T-cell (primary cell): ENCODE results near the gene SLC9A1. TPM values are rescaled to one million over a fixed set of nuclear protein-coding genes. Genes with fewer than 3 reads are reported as not detected.

Source experiments
- ATAC-seq, 4 experiments: fragments of 200-7000 bp in 3 of 4; fragments of 150-1000 bp in 1 of 4; cut with Tn5 transposase; replicated peaks in 1 of 4; 1 replicate in 3 of 4; 2 replicates in 1 of 4; pipeline ENCODE4 v1.10.0; 2021; ENCODE audit warnings: moderate library complexity in 3 of 4, mild to moderate bottlenecking in 2 of 4, moderate number of reproducible peaks in 1 of 4
- CTCF ChIA-PET, 2 donors: fragments of 300-600 bp; sonication (Branson Sonifier 250); formaldehyde crosslinking; loops; one replicate each; lab custom pipeline; 2022; ENCODE audit warnings: antibody characterized with exemption in 2 of 2; lab: Charles Lee
- POLR2A ChIA-PET, 2 donors: fragments of 300-600 bp; sonication (Branson Sonifier 250); formaldehyde crosslinking; loops; one replicate each; lab custom pipeline; 2022; ENCODE audit warnings: antibody characterized with exemption in 2 of 2; lab: Charles Lee
- DNase-seq, 35 experiments: peaks; one replicate each; pipeline versions ENCODE4 v3.0.0 to v3.0.0-alpha.2; 2013 to 2023
- H3K27ac ChIP-seq: one replicate; pipeline ENCODE4 v1.5.1; 2013; ENCODE audit warnings: low read length
- H3K27me3 ChIP-seq, 2 experiments: replicated peaks in 1 of 2; 1 replicate in 1 of 2; 2 replicates in 1 of 2; pipeline versions ENCODE4 v1.6.1 to v1.7.0; 2013; ENCODE audit warnings: low read length in 1 of 2, mixed read lengths in 1 of 2; ENCODE audit not compliant: control insufficient read depth in 2 of 2, insufficient read depth in 2 of 2; ENCODE audit errors: extremely low read depth in 1 of 2
- H3K36me3 ChIP-seq, 2 donors: 1 replicate in 1 of 2; 2 replicates in 1 of 2; pipeline versions ENCODE4 v1.6.1 to v1.7.0; 2013; ENCODE audit warnings: low read length in 1 of 2; ENCODE audit not compliant: control insufficient read depth in 2 of 2, insufficient read depth in 1 of 2; ENCODE audit errors: extremely low read depth in 1 of 2
- H3K4me1 ChIP-seq, 2 experiments: 1 replicate in 1 of 2; 2 replicates in 1 of 2; pipeline versions ENCODE4 v1.6.1 to v1.7.0; 2013; ENCODE audit warnings: low read length in 2 of 2, mixed read lengths in 1 of 2; ENCODE audit not compliant: insufficient read depth in 2 of 2, control insufficient read depth in 1 of 2; ENCODE audit errors: extremely low read depth in 1 of 2
- H3K4me3 ChIP-seq, 2 donors: 1 replicate in 1 of 2; 2 replicates in 1 of 2; pipeline versions ENCODE4 v1.5.1 to v1.7.0; 2013; ENCODE audit warnings: mild to moderate bottlenecking in 2 of 2, low read length in 1 of 2, moderate library complexity in 1 of 2; ENCODE audit not compliant: control insufficient read depth in 1 of 2; ENCODE audit errors: extremely low read depth in 1 of 2
- H3K9me3 ChIP-seq: 2 replicates; pipeline ENCODE4 v1.7.0; 2013
- H3K27ac Mint-ChIP-seq, 2 donors: one replicate each; pipeline ENCODE4 v1.8.0; 2020 to 2021; ENCODE audit warnings: mild to moderate bottlenecking in 2 of 2, mixed read lengths in 2 of 2
- H3K27me3 Mint-ChIP-seq, 2 donors: one replicate each; pipeline ENCODE4 v1.8.0; 2021 to 2022; ENCODE audit warnings: mixed read lengths in 2 of 2
- H3K36me3 Mint-ChIP-seq: one replicate; pipeline ENCODE4 v1.8.0; 2021; ENCODE audit warnings: mixed read lengths
- H3K4me1 Mint-ChIP-seq, 3 donors: one replicate each; pipeline ENCODE4 v1.8.0; 2020 to 2022; ENCODE audit warnings: mixed read lengths in 3 of 3, mild to moderate bottlenecking in 1 of 3
- H3K4me3 Mint-ChIP-seq, 3 donors: one replicate each; pipeline ENCODE4 v1.8.0; 2020 to 2022; ENCODE audit warnings: mild to moderate bottlenecking in 3 of 3, mixed read lengths in 3 of 3, moderate library complexity in 3 of 3
- H3K9me3 Mint-ChIP-seq, 3 donors: one replicate each; pipeline ENCODE4 v1.8.0; 2020 to 2022; ENCODE audit warnings: mixed read lengths in 3 of 3
- WGBS: methylation state at CpG from one replicate; pipeline ENCODE4 v1.1.5; 2013; ENCODE audit warnings: missing lambda C conversion rate; ENCODE audit not compliant: insufficient coverage; 5-methylcytosine and 5-hydroxymethylcytosine counted together
- total RNA-seq, 35 experiments: library from RNA in 6 of 35; stranded (reverse) in 6 of 35; fragments of 120-200 nt in 1 of 35; gene quantifications; one replicate each; pipeline versions ENCODE4 v1.2.1 to v1.2.4 and lab custom pipeline; 2013 to 2026

SLC9A1 gene
- total RNA-seq, 5 donors from 2014 or later (not counting 1 experiment from before 2014, with no cell fraction given) = 14.6 to 24.4 (median 18.5) TPM

DNA sequence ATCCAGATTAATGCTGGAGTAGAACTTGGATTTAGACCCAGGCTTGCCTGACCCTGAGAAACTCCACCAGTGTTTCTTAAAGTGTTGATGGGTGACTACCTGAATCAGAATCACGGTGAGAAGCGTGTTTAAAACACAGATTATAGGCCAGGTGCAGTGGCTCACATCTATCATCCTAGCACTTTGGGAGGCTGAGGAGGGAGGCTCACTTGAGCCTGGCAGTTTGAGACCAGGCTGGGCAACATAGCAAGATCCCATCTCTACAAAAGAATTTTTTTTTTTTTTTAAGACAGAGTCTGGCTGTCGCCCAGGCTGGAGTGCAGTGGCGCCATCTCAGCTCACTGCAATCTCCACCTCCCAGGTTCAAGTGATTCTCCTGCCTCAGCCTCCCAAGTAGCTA, 86.0 kb downstream of the SLC9A1 start:
- no peaks in the 10 kb centered on the region for H3K36me3 Mint-ChIP-seq
- peaks cover 0 to 6% of the 10 kb centered on the region in 2 donors for H3K27me3 Mint-ChIP-seq
- no peak overlapping the region for H3K27ac Mint-ChIP-seq
- Histone ChIP-seq H3K4me3 (no peak overlapping the region), H3K27me3 (peaks cover 0 to 21% of the 10 kb centered on the region in 2 experiments), H3K4me1 (no peaks in the 10 kb centered on the region), H3K27ac (no peak overlapping the region), H3K36me3 (no peaks in the 10 kb centered on the region), H3K9me3 (no peaks in the 10 kb centered on the region)
- no peaks in the 10 kb centered on the region for H3K9me3 Mint-ChIP-seq
- no peaks in the 10 kb centered on the region for H3K4me1 Mint-ChIP-seq
- ChIA-PET POLR2A (no interaction called here), CTCF (no interaction called here)
- no peak overlapping the region for H3K4me3 Mint-ChIP-seq
- 81% methylated on average over 2 of the region's 4 CpGs for WGBS
- ATAC-seq = no peak
- no peak for DNase-seq

DNA sequence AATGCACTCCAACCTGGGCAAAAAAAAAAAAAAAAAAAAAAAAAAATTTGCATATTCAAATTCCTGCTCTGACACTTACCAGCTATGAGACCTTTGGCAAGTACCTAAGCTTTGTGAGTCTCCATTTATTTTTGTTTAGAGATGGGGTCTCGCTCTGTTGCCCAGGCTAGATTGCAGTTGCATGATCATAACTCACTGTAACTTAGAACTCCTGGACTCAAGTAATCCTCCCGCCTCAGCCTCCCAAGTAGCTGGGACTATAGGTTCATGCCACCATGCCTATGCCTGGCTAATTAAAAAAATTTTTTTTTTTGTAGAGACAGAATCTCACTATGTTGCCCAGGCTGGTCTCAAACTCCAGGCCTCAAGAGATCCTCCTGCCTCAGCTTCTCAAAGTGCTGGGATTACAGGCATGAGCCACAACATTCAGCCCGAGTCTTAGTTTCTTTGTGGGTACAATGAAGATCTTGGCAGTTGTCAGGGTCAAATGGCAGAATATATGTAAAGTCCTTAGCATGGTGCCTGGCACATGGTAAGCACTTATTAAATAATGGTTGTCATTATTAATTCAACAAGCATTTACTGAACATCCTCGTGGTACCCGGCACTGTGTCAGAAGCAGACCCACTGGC, 88.8 kb downstream of the SLC9A1 start:
- WGBS = no CpG with 5 or more reads among the region's 5 CpGs
- Mint-ChIP-seq H3K36me3 (no peaks in the 10 kb centered on the region), H3K27ac (no peak overlapping the region), H3K9me3 (no peaks in the 10 kb centered on the region), H3K4me3 (no peak overlapping the region), H3K4me1 (no peaks in the 10 kb centered on the region), H3K27me3 (peaks cover 0 to 3% of the 10 kb centered on the region in 2 donors)
- Histone ChIP-seq H3K4me3 (no peak overlapping the region), H3K9me3 (no peaks in the 10 kb centered on the region), H3K27ac (no peak overlapping the region), H3K36me3 (no peaks in the 10 kb centered on the region), H3K4me1 (no peaks in the 10 kb centered on the region), H3K27me3 (peaks cover 0 to 16% of the 10 kb centered on the region in 2 experiments)
- ChIA-PET CTCF (no interaction called here), POLR2A (interaction anchor here in 1 of 2 donors (0.7 kb wide), 1 partner anchor 1189 kb away, joined by 6 read pairs; no protein-coding TSS in a partner anchor)
- ATAC-seq (no peak), DNase-seq (no peak)

DNA sequence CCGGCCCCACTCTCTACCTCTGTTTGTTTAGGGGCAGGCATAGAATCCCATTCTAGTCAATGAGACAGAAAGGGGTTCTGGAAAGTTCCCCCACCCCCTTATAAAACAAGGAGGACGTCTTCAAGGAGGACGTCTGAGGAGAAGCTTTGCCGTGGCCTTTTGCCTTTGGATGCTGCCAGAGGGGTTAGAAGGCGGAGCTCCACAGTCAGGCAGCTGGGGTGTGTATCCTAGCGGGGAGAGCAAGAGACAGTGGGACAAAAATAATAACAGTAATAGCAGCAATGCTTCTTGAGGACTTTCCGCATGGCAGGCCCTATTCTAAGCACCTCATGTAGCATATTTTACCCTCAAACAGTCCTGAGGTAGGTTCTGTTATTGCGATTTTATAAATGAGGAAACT, 94.0 kb downstream of the SLC9A1 start:
- 100% methylated on average over 1 of the region's 8 CpGs for WGBS
- CTCF ChIA-PET = interaction anchor here in 1 of 2 donors (0.7 kb wide), 1 partner anchor 42 kb away, joined by 4 read pairs; no protein-coding TSS in a partner anchor
- Mint-ChIP-seq H3K27ac (no peak overlapping the region), H3K9me3 (no peaks in the 10 kb centered on the region), H3K36me3 (no peaks in the 10 kb centered on the region), H3K27me3 (no peaks in the 10 kb centered on the region), H3K4me3 (no peak overlapping the region), H3K4me1 (no peaks in the 10 kb centered on the region)
- H3K27me3 ChIP-seq = peaks cover 0 to 4% of the 10 kb centered on the region in 2 experiments
- H3K4me1 ChIP-seq = no peaks in the 10 kb centered on the region
- no peak for DNase-seq
- H3K4me3 ChIP-seq = no peak overlapping the region
- no peak overlapping the region for H3K27ac ChIP-seq
- no peaks in the 10 kb centered on the region for H3K9me3 ChIP-seq
- POLR2A ChIA-PET = interaction anchor here in 1 of 2 donors (0.6 kb wide), 1 partner anchor 280 kb away, joined by 3 read pairs; no protein-coding TSS in a partner anchor
- ATAC-seq = no peak
- no peaks in the 10 kb centered on the region for H3K36me3 ChIP-seq

DNA sequence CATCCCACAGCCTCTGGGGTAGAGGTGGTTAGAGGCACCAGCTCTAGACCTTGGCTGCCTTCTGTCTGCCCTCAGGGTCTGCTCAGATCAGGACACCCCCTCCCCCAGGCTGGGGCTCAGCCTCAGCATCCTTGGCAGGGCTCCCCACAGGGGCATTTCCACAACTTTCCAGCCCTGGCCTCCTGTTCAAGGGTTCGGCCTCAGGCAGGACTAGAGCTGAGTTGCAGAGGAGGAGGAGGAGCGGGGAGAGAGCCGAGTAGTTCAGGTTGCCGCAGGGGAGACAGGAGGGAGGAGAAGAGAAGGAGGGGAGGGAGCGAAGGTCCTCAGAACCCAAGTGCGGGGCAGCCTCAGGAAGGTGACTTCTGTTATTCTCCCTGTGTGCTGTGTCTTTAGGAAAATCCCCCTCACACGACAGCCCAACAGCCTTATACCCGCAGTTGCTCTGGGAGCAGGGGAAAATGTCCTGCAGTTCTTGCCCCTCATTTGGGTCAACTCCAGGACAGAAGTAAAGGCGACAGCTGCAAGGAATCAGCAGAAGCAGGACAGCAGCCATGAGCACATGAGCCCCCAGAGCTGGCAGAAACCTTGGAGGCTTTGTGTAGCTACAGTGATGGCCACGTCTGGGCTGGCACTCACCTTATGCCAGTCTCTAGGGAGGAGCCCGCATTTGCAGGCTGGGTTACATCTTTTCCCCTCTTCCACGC, 95.8 kb downstream of the SLC9A1 start:
- no peaks in the 10 kb centered on the region for H3K36me3 Mint-ChIP-seq
- no peaks in the 10 kb centered on the region for H3K36me3 ChIP-seq
- no peak for ATAC-seq
- 86% methylated on average over 7 of the region's 12 CpGs for WGBS
- H3K4me3 Mint-ChIP-seq = no peak overlapping the region
- DNase-seq = no peak
- H3K9me3 Mint-ChIP-seq = no peaks in the 10 kb centered on the region
- no peak overlapping the region for H3K27ac Mint-ChIP-seq
- H3K4me3 ChIP-seq = no peak overlapping the region
- H3K27ac ChIP-seq = no peak overlapping the region
- no peaks in the 10 kb centered on the region for H3K4me1 Mint-ChIP-seq
- H3K9me3 ChIP-seq = no peaks in the 10 kb centered on the region
- no peaks in the 10 kb centered on the region for H3K4me1 ChIP-seq
- H3K27me3 Mint-ChIP-seq = no peaks in the 10 kb centered on the region
- ChIA-PET POLR2A (no interaction called here), CTCF (interaction anchor here in 1 of 2 donors (0.7 kb wide), 1 partner anchor 16 kb away, joined by 7 read pairs; no protein-coding TSS in a partner anchor)
- peaks cover 0 to 4% of the 10 kb centered on the region in 2 experiments for H3K27me3 ChIP-seq

DNA sequence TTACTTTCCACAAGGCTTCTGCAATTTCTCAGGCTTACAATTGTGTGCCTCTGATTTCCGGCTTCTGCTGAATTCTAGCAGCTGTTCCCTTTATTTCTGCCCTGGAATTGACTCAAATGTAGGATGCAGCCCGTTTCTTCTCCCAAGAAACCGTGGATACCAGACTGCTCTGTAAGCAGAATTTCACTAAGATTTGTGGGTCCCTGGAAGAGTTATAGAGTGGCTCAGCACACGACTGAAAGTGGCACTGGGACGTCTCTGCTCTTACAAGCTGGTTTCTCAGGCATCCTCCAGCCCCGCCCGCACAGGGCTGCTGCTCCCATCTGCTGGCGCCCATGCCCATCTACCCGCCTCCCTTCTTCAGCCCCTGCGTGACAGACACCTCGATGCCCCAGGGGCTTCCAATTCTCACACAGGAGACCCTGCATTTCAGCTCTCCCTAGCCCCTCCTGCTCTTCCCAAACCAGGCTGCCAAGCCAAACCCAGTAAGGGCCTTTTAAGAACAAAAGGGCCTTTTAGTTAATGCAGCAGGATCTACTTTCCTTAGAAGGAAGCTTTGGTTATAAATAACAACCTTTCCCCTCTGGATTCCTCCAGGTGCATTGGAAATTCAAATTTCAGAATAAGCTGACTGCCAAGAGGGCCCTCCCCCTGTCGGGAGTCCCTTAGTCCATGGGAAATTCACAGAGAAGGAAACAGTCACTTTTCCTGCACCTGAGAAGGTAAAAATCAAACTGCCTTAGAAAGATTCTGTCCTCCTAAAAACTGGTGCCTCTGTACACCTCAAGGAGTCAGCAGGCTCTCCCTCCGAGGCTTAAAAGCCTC, 96.9 kb downstream of the SLC9A1 start:
- POLR2A ChIA-PET = no interaction called here
- Mint-ChIP-seq H3K4me3 (no peak overlapping the region), H3K27me3 (no peaks in the 10 kb centered on the region), H3K36me3 (no peaks in the 10 kb centered on the region), H3K9me3 (no peaks in the 10 kb centered on the region), H3K27ac (no peak overlapping the region), H3K4me1 (no peaks in the 10 kb centered on the region)
- Histone ChIP-seq H3K4me3 (no peak overlapping the region), H3K27me3 (peaks cover 0 to 4% of the 10 kb centered on the region in 2 experiments), H3K9me3 (no peaks in the 10 kb centered on the region), H3K4me1 (no peaks in the 10 kb centered on the region), H3K27ac (no peak overlapping the region), H3K36me3 (no peaks in the 10 kb centered on the region)
- no peak for ATAC-seq
- DNase-seq = no peak
- CTCF ChIA-PET = no interaction called here
- WGBS = 68% methylated on average over 10 of the region's 13 CpGs

DNA sequence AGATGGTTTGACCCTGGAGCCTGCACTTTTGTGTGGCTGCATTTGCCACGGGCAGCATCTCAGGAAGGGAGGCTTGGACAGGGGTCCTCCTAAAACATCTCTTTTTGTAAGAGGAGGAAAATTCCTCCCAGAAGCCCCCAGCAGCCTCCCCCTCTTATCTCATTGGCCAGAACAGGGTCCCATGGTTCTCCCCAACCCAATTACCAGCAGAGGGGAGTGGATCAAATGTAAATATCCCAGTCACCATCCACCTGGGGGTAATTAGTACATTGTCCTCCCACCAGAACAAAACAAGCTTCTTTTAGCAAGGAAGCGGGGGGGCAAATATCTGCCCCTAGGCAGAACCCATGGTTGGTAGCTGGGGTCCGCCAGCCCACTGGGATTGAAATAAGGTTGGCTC, 97.5 kb downstream of the SLC9A1 start:
- H3K27ac Mint-ChIP-seq = no peak overlapping the region
- no peaks in the 10 kb centered on the region for H3K36me3 Mint-ChIP-seq
- Histone ChIP-seq H3K27me3 (no peaks in the 10 kb centered on the region), H3K4me3 (no peak overlapping the region), H3K4me1 (no peaks in the 10 kb centered on the region), H3K9me3 (no peaks in the 10 kb centered on the region), H3K36me3 (no peaks in the 10 kb centered on the region), H3K27ac (no peak overlapping the region)
- no peak for ATAC-seq
- no peaks in the 10 kb centered on the region for H3K4me1 Mint-ChIP-seq
- 83% methylated on average over 1 of the region's 3 CpGs for WGBS
- POLR2A ChIA-PET = interaction anchor here in 1 of 2 donors (0.7 kb wide), 1 partner anchor 13 kb away, joined by 16 read pairs; no protein-coding TSS in a partner anchor
- DNase-seq = no peak
- H3K27me3 Mint-ChIP-seq = no peaks in the 10 kb centered on the region
- H3K9me3 Mint-ChIP-seq = no peaks in the 10 kb centered on the region
- H3K4me3 Mint-ChIP-seq = no peak overlapping the region
- CTCF ChIA-PET = no interaction called here
